ENCODE results near the gene MYRFL. TPM values are rescaled to one million over a fixed set of nuclear protein-coding genes. Genes with fewer than 3 reads are reported as not detected.

Gene MYRFL
- total RNA-seq, 2 donors from 2014 or later: 0.37 to 0.45 TPM

DNA sequence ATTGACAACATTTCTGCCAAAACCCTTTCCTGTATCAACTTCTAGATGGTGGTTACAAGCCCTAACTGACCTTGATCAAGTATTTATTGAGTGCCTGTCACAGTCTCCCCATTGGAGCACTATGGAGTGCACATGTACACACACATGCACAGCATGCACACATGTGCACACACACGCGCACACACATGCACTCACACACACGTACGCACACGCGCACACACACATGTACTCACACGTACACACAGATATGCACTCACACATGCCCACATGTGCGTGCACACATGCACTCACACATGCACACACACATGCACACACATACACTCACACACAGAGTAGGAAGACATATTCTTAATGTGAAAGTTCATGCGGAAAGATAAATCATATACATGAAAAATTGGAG, 43.7 kb downstream of the MYRFL start:
- TF ChIP-seq, protein P1, sequence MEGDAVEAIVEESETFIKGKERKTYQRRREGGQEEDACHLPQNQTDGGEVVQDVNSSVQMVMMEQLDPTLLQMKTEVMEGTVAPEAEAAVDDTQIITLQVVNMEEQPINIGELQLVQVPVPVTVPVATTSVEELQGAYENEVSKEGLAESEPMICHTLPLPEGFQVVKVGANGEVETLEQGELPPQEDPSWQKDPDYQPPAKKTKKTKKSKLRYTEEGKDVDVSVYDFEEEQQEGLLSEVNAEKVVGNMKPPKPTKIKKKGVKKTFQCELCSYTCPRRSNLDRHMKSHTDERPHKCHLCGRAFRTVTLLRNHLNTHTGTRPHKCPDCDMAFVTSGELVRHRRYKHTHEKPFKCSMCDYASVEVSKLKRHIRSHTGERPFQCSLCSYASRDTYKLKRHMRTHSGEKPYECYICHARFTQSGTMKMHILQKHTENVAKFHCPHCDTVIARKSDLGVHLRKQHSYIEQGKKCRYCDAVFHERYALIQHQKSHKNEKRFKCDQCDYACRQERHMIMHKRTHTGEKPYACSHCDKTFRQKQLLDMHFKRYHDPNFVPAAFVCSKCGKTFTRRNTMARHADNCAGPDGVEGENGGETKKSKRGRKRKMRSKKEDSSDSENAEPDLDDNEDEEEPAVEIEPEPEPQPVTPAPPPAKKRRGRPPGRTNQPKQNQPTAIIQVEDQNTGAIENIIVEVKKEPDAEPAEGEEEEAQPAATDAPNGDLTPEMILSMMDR (IDR thresholded peaks at IDR 0.05): no peak
- Histone ChIP-seq H3K4me1 (no peaks in the 10 kb centered on the region), H3K9ac (ENCODE audit: low read depth in 2 of 2, low read length in 2 of 2) (no peak overlapping the region), H3K4me3 (no peak overlapping the region), H3K27me3 (no peaks in the 10 kb centered on the region), H3K27ac (no peak overlapping the region), H3K36me3 (no peaks in the 10 kb centered on the region), H3K9me3 (no peaks in the 10 kb centered on the region)
- no peak for DNase-seq
- intact Hi-C loops (cut with DNase I): no loop called here

DNA sequence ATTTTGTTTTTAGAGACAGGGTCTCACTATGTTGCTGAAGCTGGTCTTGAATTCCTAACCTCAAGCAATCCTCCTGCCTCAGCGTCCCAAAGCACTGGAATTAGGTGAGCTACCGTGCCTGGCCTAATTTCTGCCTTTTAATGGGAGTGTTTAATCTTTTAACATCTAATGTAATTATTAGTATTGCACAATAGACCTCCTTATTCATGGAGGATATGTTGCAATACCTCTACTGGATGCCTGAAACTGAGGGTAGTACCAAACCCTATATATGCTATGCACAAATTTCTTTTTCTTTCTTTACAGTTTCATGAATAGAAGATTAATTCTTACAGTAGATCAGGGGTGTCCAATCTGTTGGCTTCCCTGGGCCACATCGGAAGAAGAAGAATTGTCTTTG, 47.8 kb downstream of the MYRFL start:
- no peak overlapping the region for H3K9ac ChIP-seq (ENCODE audit: low read depth in 2 of 2, low read length in 2 of 2)
- TF ChIP-seq, protein P1 (IDR thresholded peaks at IDR 0.05): no peak
- intact Hi-C loops (cut with DNase I): no loop called here

DNA sequence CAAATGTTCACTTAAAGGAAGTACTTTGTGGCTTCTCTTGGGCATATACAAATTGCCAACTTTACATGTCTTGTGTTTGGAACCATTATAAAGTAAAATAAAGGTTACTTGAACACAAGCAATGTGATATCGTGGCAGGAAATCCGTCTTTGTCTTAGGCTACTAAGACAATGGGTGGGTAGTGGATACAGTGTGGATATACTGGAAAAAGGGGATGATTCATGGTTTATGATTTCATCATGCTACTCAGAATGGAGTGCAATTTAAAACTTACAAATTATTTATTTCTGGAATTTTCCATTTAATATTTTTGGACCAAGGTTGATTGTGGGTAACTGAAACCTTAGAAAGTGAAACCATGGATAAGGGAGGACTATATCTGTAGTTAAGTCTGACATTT, 48.4 kb downstream of the MYRFL start:
- no peaks in the 10 kb centered on the region for H3K36me3 ChIP-seq
- no peak overlapping the region for H3K4me3 ChIP-seq
- H3K27me3 ChIP-seq: no peaks in the 10 kb centered on the region
- no peak overlapping the region for H3K27ac ChIP-seq
- TF ChIP-seq, protein P1 (IDR thresholded peaks at IDR 0.05): no peak
- no peak for DNase-seq
- no peaks in the 10 kb centered on the region for H3K4me1 ChIP-seq
- no peaks in the 10 kb centered on the region for H3K9me3 ChIP-seq
- intact Hi-C loops (cut with DNase I): no loop called here
- no peak overlapping the region for H3K9ac ChIP-seq (ENCODE audit: low read depth in 2 of 2, low read length in 2 of 2)

More for the DNA sequence above, 47.8 kb downstream of the MYRFL start:
- Histone ChIP-seq H3K36me3 (no peaks in the 10 kb centered on the region), H3K27me3 (no peaks in the 10 kb centered on the region), H3K4me3 (no peak overlapping the region), H3K27ac (no peak overlapping the region), H3K4me1 (no peaks in the 10 kb centered on the region), H3K9me3 (no peaks in the 10 kb centered on the region)
- no peak for DNase-seq

DNA sequence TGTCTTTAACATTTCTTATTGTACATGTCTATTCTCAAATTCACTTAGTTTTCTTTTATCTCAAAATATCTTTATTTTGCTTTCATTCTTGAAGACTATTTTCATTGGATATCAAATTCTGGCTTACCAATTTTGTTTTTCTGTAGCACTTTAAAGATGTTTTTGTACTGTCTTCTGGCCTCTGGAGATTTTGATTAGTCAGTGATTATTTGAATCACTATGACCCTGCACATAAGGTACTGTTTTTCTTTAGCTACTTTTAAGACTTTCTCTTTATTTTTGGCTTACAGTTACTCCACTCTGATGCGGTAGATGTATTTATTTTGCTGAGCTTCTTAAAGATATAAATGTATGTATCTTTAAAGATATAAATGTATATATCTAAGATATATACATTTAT, 49.6 kb downstream of the MYRFL start:
- Histone ChIP-seq H3K27ac (no peak overlapping the region), H3K27me3 (no peaks in the 10 kb centered on the region), H3K4me3 (no peak overlapping the region), H3K9ac (ENCODE audit: low read depth in 2 of 2, low read length in 2 of 2) (no peak overlapping the region), H3K4me1 (no peaks in the 10 kb centered on the region), H3K36me3 (no peaks in the 10 kb centered on the region), H3K9me3 (no peaks in the 10 kb centered on the region)
- intact Hi-C loops (cut with DNase I): loop anchor here (5.0 kb wide), 1 partner anchor 843 kb away; no protein-coding TSS in a partner anchor
- DNase-seq: no peak
- TF ChIP-seq, protein P1 (IDR thresholded peaks at IDR 0.05): no peak

DNA sequence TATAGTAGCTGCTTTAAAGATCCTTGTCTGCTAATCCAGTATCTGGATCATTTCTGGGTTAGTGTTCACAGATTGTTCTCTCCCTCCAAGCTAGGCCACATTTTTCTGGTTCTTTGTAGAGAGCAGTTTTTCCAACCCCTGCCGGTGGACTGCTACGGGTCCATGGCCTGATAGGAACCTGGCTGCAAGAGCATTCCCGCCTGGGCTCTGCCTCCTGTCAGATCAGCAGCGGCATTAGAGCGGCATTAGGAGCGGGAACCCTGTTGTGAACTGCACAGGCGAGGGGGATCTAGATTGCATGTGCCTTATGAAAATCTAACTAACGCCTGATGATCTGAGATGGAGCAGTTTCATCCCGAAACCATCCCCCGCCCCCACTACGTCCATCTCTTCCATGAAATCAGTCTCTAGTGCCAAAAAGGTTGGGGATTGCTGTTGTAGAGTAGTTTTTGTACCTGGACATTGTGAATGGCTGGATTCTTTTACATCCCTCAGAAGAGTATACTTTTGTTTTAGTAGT, 50.4 kb downstream of the MYRFL start:
- no peaks in the 10 kb centered on the region for H3K27me3 ChIP-seq
- intact Hi-C loops (cut with DNase I): loop anchor here (5.0 kb wide), 1 partner anchor 842 kb away; no protein-coding TSS in a partner anchor
- DNase-seq: no peak
- TF ChIP-seq, protein P1 (IDR thresholded peaks at IDR 0.05): no peak
- no peak overlapping the region for H3K27ac ChIP-seq
- H3K4me3 ChIP-seq: no peak overlapping the region
- no peaks in the 10 kb centered on the region for H3K4me1 ChIP-seq
- H3K9ac ChIP-seq (ENCODE audit: low read depth in 2 of 2, low read length in 2 of 2): no peak overlapping the region
- H3K36me3 ChIP-seq: no peaks in the 10 kb centered on the region
- no peaks in the 10 kb centered on the region for H3K9me3 ChIP-seq
